CD4-positive, alpha-beta T cell treated with Interleukin-17A for 4 hours (primary cell): ENCODE results near the gene CDH16.
A peak's percentile ranks its signal among the peaks of the same experiment; 100 is the strongest.
"Not testable (repeated sequence)": the region's sequence is repeated elsewhere in the genome, so short reads cannot be mapped to it uniquely, and the experiment has no call there.

Source experiments
- DNase-seq: peaks from one replicate; pipeline ENCODE4 v3.0.0-alpha.2; 2020; ENCODE audit warnings: mixed read lengths

Gene CDH16

GRCh38 chr16:66918803-66919568, at the start of gene CDH16:
TSS of gene CDH16 (minus strand) at chr16:66918885. CDS start at chr16:66918065, 820 bp downstream.
- no peak for DNase-seq

GRCh38 chr16:66964049-66964448, 45.4 kb upstream of the CDH16 start:
- DNase-seq: no peak

- DNase-seq: no peak
Measured at GRCh38 chr16:66961914-66962313, 43.2 kb upstream of the CDH16 start.

GRCh38 chr16:66961065-66961744, 42.5 kb upstream of the CDH16 start, which contains the start of gene CES3:
TSS of gene CES3 (plus strand) at chr16:66961266. CDS start at chr16:66961308, 42 bp downstream.
- DNase-seq: peak; percentile 57

- DNase-seq: no peak
Measured at GRCh38 chr16:66960270-66960669, 41.6 kb upstream of the CDH16 start.

GRCh38 chr16:66959704-66960161, 41.0 kb upstream of the CDH16 start:
- DNase-seq: no peak

GRCh38 chr16:66958857-66959703, 40.4 kb upstream of the CDH16 start:
- DNase-seq: no peak

GRCh38 chr16:66956154-66956457, 37.4 kb upstream of the CDH16 start:
- not testable (repeated sequence) for DNase-seq

GRCh38 chr16:66955363-66956153, 36.9 kb upstream of the CDH16 start:
- not testable (repeated sequence) for DNase-seq

- peak; percentile 78 for DNase-seq
Measured at GRCh38 chr16:66954097-66954659, 35.5 kb upstream of the CDH16 start.

GRCh38 chr16:66953462-66954096, 34.9 kb upstream of the CDH16 start:
- DNase-seq: no peak

GRCh38 chr16:66952430-66953110, 33.9 kb upstream of the CDH16 start:
- DNase-seq: no peak

GRCh38 chr16:66950971-66951790, 32.5 kb upstream of the CDH16 start:
- no peak for DNase-seq

GRCh38 chr16:66950437-66950836, 31.8 kb upstream of the CDH16 start:
- no peak for DNase-seq

GRCh38 chr16:66949472-66949871, 30.8 kb upstream of the CDH16 start:
- DNase-seq: no peak

- DNase-seq: no peak
Measured at GRCh38 chr16:66948837-66949225, 30.1 kb upstream of the CDH16 start.

- DNase-seq: peak; percentile 26
Measured at GRCh38 chr16:66948134-66948836, 29.6 kb upstream of the CDH16 start.

- DNase-seq: peak; percentile 88
Measured at GRCh38 chr16:66947302-66948065, 28.8 kb upstream of the CDH16 start.

GRCh38 chr16:66946974-66947301, 28.3 kb upstream of the CDH16 start:
- no peak for DNase-seq
